ENCODE data around the gene DNMBP.
"Not testable (repeated sequence)": the region's sequence is repeated elsewhere in the genome, so short reads cannot be mapped to it uniquely, and the experiment has no call there.

The DNMBP gene

GRCh38 chr10:99958806-99959205 is 50.9 kb downstream of the DNMBP start:
- Histone ChIP-seq H3K4me3 (ENCODE audit: low read depth, low read length) (no peak overlapping the region), H3K36me3 (replicated peaks) (peaks cover 45% of the 10 kb centered on the region), H3K27me3 (replicated peaks) (no peaks in the 10 kb centered on the region), H3K27ac (no peak overlapping the region)
- no peak for DNase-seq
- TF ChIP-seq CTCF (IDR thresholded peaks at IDR 0.05; ENCODE audit: low read depth, low read length, missing control alignments) = no peak
- in situ Hi-C loops (cut with HindIII; ENCODE audit: low pct_ligation_motif_present, low sequenced_read_pairs) = no loop called here

- Histone ChIP-seq H3K36me3 (replicated peaks) (peaks cover 48% of the 10 kb centered on the region), H3K4me3 (ENCODE audit: low read depth, low read length) (no peak overlapping the region), H3K27ac (no peak overlapping the region), H3K27me3 (replicated peaks) (no peaks in the 10 kb centered on the region)
- DNase-seq = no peak
- TF ChIP-seq CTCF (IDR thresholded peaks at IDR 0.05; ENCODE audit: low read depth, low read length, missing control alignments) = no peak
- in situ Hi-C loops (cut with HindIII; ENCODE audit: low pct_ligation_motif_present, low sequenced_read_pairs) = no loop called here
These were observed 51.4 kb downstream of the DNMBP start for GRCh38 chr10:99958302-99958701.

GRCh38 chr10:99953510-99953909 is 56.2 kb downstream of the DNMBP start:
- peaks cover 76% of the 10 kb centered on the region for H3K36me3 ChIP-seq (replicated peaks)
- H3K27ac ChIP-seq; DNase-seq; H3K27me3 ChIP-seq (replicated peaks); H3K4me3 ChIP-seq (ENCODE audit: low read depth, low read length); in situ Hi-C loops (cut with HindIII; ENCODE audit: low pct_ligation_motif_present, low sequenced_read_pairs): not testable (repeated sequence)

- peaks cover 76% of the 10 kb centered on the region for H3K36me3 ChIP-seq (replicated peaks)
- no peak overlapping the region for H3K27ac ChIP-seq
- H3K4me3 ChIP-seq (ENCODE audit: low read depth, low read length) = no peak overlapping the region
- in situ Hi-C loops (cut with HindIII; ENCODE audit: low pct_ligation_motif_present, low sequenced_read_pairs) = no loop called here
- DNase-seq = no peak
- no peaks in the 10 kb centered on the region for H3K27me3 ChIP-seq (replicated peaks)
- TF ChIP-seq CTCF (IDR thresholded peaks at IDR 0.05; ENCODE audit: low read depth, low read length, missing control alignments) = no peak
These were observed 56.9 kb downstream of the DNMBP start for GRCh38 chr10:99952799-99953198.

- H3K4me3 ChIP-seq (ENCODE audit: low read depth, low read length); in situ Hi-C loops (cut with HindIII; ENCODE audit: low pct_ligation_motif_present, low sequenced_read_pairs); H3K27me3 ChIP-seq (replicated peaks): not testable (repeated sequence)
- H3K27ac ChIP-seq = peak overlapping the region; percentile 26
- peak; percentile 53 for DNase-seq
- H3K36me3 ChIP-seq (replicated peaks) = peaks cover 17% of the 10 kb centered on the region
These were observed 63.7 kb downstream of the DNMBP start for GRCh38 chr10:99946051-99946450.

GRCh38 chr10:99945263-99945662 is 64.5 kb downstream of the DNMBP start:
- peak; percentile 85 for DNase-seq
- H3K36me3 ChIP-seq (replicated peaks) = peaks cover 14% of the 10 kb centered on the region
- in situ Hi-C loops (cut with HindIII; ENCODE audit: low pct_ligation_motif_present, low sequenced_read_pairs) = no loop called here
- no peaks in the 10 kb centered on the region for H3K27me3 ChIP-seq (replicated peaks)
- no peak for TF ChIP-seq CTCF (IDR thresholded peaks at IDR 0.05; ENCODE audit: low read depth, low read length, missing control alignments)
- H3K4me3 ChIP-seq (ENCODE audit: low read depth, low read length) = no peak overlapping the region
- peak overlapping the region; percentile 26 for H3K27ac ChIP-seq

GRCh38 chr10:99944860-99945259 is 64.9 kb downstream of the DNMBP start:
- H3K27ac ChIP-seq = peak overlapping the region; percentile 26
- no peaks in the 10 kb centered on the region for H3K27me3 ChIP-seq (replicated peaks)
- H3K4me3 ChIP-seq (ENCODE audit: low read depth, low read length) = no peak overlapping the region
- in situ Hi-C loops (cut with HindIII; ENCODE audit: low pct_ligation_motif_present, low sequenced_read_pairs) = no loop called here
- TF ChIP-seq CTCF (IDR thresholded peaks at IDR 0.05; ENCODE audit: low read depth, low read length, missing control alignments) = no peak
- no peak for DNase-seq
- H3K36me3 ChIP-seq (replicated peaks) = peaks cover 13% of the 10 kb centered on the region

Measured in brain microvascular endothelial cell (primary cell).